Hematopoietic multipotent progenitor cell treated with erythropoietin and hydrocortisone succinate and interleukin-3 and kit ligand, for 8 days (in vitro differentiated cells): ENCODE measurements around the gene NEK6.

Experiments used
- DNase-seq: peaks from one replicate; pipeline ENCODE4 v3.0.0-alpha.2; 2015

Gene NEK6

GRCh38 chr9:124346347-124347163, 88.8 kb downstream of the NEK6 start:
- no peak for DNase-seq

GRCh38 chr9:124347206-124347967, 89.6 kb downstream of the NEK6 start:
- peak; percentile 19 for DNase-seq

- no peak for DNase-seq
Measured at GRCh38 chr9:124347968-124348358, 90.2 kb downstream of the NEK6 start.

GRCh38 chr9:124348363-124348762, 90.6 kb downstream of the NEK6 start:
- DNase-seq: no peak

- no peak for DNase-seq
Measured at GRCh38 chr9:124348831-124349230, 91.1 kb downstream of the NEK6 start.

- no peak for DNase-seq
Measured at GRCh38 chr9:124349267-124349666, 91.5 kb downstream of the NEK6 start.

- no peak for DNase-seq
Measured at GRCh38 chr9:124349675-124350493, 92.1 kb downstream of the NEK6 start.

- no peak for DNase-seq
Measured at GRCh38 chr9:124350494-124351263, 92.9 kb downstream of the NEK6 start.

GRCh38 chr9:124351672-124352468, 94.1 kb downstream of the NEK6 start:
- no peak for DNase-seq

- no peak for DNase-seq
Measured at GRCh38 chr9:124352616-124353015, 94.9 kb downstream of the NEK6 start.

GRCh38 chr9:124353166-124353768, 95.5 kb downstream of the NEK6 start:
- DNase-seq: no peak

GRCh38 chr9:124353811-124354274, 96.1 kb downstream of the NEK6 start:
- DNase-seq: no peak

GRCh38 chr9:124354346-124355038, 96.7 kb downstream of the NEK6 start:
- no peak for DNase-seq

GRCh38 chr9:124355039-124355940, 97.5 kb downstream of the NEK6 start:
- no peak for DNase-seq

- no peak for DNase-seq
Measured at GRCh38 chr9:124355941-124356744, 98.4 kb downstream of the NEK6 start.

GRCh38 chr9:124356745-124357390, 99.1 kb downstream of the NEK6 start:
- no peak for DNase-seq

- peak; percentile 9 for DNase-seq
Measured at GRCh38 chr9:124357721-124358361, 100.1 kb downstream of the NEK6 start.
